IPS-18a (cell line): ENCODE measurements around the gene ZNF608.

ENCODE experiments used
- H3K27ac ChIP-seq: one replicate; pipeline ENCODE4 v1.5.1; 2013; ENCODE audit warnings: low read length
- H3K27me3 ChIP-seq: one replicate; pipeline ENCODE4 v1.6.1; 2013; ENCODE audit warnings: mild to moderate bottlenecking, low read length; ENCODE audit not compliant: control insufficient read depth, insufficient read depth
- H3K36me3 ChIP-seq: one replicate; pipeline ENCODE4 v1.6.1; 2013; ENCODE audit warnings: low read depth, low read length; ENCODE audit not compliant: control insufficient read depth
- H3K4me1 ChIP-seq: one replicate; pipeline ENCODE4 v1.6.1; 2013; ENCODE audit warnings: low read depth, low read length; ENCODE audit not compliant: control insufficient read depth
- H3K4me3 ChIP-seq: one replicate; pipeline ENCODE4 v1.5.1; 2013; ENCODE audit warnings: low read length
- H3K9ac ChIP-seq: one replicate; pipeline ENCODE4 v1.6.1; 2013; ENCODE audit warnings: mild to moderate bottlenecking, low read length, moderate library complexity
- H3K9me3 ChIP-seq: one replicate; pipeline ENCODE4 v1.6.1; 2013; ENCODE audit warnings: low read depth, low read length; ENCODE audit not compliant: control insufficient read depth

ZNF608 gene

DNA sequence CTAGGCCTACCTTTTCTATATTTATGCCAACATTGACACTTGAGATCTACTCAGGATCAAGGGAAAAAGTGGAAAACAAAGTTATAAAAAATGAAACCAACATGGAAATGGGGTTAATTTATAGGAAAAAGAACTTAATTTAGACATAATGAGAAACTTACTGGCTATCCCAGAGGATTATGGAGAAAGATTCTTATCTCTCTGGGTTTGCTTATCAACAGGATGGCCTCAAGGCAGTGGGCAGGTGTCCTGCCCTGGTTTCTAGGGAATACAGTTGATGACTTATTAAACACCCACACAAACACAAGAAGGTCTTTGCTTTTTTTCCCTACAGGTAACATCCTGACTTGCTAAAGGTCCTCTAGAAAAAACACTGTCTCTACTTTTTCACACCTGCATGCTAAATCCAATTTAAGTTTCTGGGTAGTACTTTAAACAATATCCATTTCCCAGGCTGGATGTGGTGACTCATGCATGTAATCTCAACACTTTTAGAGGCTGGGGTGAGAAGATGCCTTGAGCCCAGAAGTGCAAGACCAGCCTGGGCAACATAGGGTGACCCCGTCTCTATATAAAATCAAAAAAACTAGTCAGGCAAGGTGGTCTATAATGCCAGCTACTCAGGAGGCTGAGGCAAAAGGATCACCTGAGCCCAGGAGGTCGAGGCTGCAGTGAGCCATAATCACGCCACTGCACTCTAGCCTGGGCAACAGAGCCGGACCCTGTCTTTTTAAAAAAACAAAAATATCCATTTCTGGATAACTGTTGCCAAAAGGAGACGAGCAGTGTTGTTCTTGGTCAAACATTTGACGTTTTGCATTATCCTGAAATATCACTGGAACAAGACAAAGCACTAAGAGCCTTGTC is 6.6 kb upstream of the ZNF608 start:
- no peaks in the 10 kb centered on the region for H3K9me3 ChIP-seq
- peaks cover 36% of the 10 kb centered on the region for H3K4me1 ChIP-seq
- H3K36me3 ChIP-seq = no peaks in the 10 kb centered on the region
- H3K4me3 ChIP-seq = no peak overlapping the region
- no peaks in the 10 kb centered on the region for H3K27me3 ChIP-seq
- no peak overlapping the region for H3K9ac ChIP-seq
- no peak overlapping the region for H3K27ac ChIP-seq

DNA sequence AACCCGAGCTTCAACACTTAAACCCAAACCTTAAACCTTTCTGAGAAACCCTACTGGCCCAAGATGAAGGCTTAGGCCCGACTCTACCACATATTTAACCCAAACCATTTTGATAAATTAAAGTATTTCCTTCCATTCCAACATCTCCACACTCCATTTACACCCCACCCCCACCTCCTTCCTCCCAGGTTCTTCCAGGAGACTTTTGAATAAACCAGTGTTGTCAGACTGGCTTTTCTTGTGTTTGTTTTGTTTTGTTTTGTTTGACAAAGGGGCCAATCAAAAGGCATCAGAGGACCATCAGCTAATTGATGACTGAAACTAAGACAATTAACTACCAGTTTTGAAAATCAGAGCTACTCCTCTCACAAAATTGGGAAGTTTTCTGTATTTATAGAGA is 4.6 kb upstream of the ZNF608 start:
- no peaks in the 10 kb centered on the region for H3K36me3 ChIP-seq
- H3K27me3 ChIP-seq = no peaks in the 10 kb centered on the region
- H3K27ac ChIP-seq = peak overlapping the region; percentile 7
- H3K9ac ChIP-seq = peak overlapping the region; percentile 31
- peaks cover 36% of the 10 kb centered on the region for H3K4me1 ChIP-seq
- H3K9me3 ChIP-seq = no peaks in the 10 kb centered on the region
- peak overlapping the region; percentile 94 for H3K4me3 ChIP-seq

DNA sequence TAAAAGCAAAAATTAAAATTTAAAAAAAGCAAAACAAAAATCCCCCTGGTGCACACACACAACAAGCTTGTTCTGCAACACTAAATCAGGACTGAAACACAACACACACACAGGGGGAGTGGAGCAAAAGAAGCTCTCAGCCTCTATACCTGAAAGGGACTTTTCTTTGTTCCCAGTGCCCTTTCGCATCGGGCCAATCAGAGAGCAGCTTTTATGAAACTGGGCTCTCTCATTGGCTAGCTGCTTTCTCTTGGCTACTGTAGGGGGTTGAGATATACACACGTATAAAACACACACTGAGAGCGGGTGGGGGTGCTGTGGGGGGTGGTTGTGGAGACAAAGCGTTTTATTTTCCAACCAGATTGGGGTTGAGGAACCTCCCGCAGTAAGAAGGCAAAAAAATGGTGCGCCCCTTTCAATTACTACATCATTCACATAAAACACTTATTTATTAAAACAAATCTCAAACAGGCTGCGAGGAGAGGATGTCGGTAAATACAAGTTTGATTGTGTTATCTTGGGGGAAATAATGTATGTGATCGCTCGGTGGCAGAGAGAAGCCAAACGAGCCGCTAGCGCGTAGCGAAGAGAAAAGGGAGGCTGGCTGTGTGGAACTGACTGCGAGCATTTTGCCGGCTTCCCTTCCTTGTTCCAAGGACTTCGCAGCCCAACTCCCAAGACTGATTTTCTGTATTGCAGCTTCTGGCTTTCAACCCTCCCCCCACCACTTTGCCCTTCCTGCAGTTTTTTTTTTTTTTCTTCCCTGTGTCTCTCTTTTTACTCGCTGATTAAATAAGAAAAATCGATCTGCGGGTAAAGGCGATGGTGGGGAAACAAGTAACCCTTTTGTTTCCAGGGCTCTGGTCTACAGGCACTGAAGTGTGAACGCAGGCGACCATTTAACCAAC is 2.5 kb upstream of the ZNF608 start:
- no peaks in the 10 kb centered on the region for H3K27me3 ChIP-seq
- H3K4me1 ChIP-seq = peaks cover 25% of the 10 kb centered on the region
- H3K9me3 ChIP-seq = no peaks in the 10 kb centered on the region
- H3K9ac ChIP-seq = peak overlapping the region; percentile 88
- H3K4me3 ChIP-seq = peak overlapping the region; percentile 94
- H3K27ac ChIP-seq = peak overlapping the region; percentile 91
- no peaks in the 10 kb centered on the region for H3K36me3 ChIP-seq

DNA sequence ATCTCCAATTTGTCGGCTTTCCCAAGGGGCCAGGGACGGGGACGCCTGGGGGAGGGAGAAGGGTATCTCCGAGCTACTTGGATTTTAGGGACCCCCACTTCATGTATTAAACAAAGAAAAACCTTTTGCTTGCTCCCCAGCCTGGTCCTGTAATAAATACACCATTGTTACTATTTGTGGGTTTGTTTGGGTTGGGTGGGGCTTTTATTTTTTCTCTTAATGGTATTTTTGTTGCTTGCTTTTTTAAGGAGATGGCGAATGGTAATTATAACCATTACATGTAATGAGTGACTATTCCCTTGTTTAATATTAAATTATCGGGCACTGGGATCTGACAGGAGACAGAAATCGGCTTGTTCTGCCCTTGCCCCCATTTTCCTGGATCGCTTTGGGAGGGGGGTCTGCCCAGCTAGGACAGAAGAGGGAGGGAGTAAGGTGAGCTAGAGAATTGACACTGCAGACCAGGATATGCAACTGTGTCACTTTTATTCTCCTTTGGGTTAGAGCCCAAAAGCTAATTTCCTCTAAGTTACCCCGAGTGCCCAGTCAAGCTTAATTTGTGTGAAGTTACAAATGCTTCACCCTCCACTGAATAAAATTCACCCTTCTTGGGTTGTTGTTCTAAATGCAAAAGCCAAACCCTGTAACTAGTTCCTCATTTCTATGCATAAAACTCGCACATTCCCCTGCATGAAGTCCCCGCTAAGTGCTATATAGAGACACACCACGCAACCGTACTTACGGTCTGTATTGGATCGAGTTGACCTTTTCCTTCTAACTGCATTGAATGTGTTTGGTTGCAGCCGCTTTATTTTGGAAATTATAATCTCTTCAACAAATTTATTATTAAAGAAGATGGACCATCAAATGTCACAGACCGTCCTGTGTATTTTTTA is 1.6 kb upstream of the ZNF608 start:
- H3K27me3 ChIP-seq = no peaks in the 10 kb centered on the region
- H3K36me3 ChIP-seq = no peaks in the 10 kb centered on the region
- no peaks in the 10 kb centered on the region for H3K9me3 ChIP-seq
- H3K4me3 ChIP-seq = peak overlapping the region; percentile 94
- H3K9ac ChIP-seq = peak overlapping the region; percentile 88
- peaks cover 25% of the 10 kb centered on the region for H3K4me1 ChIP-seq
- H3K27ac ChIP-seq = peak overlapping the region; percentile 80

DNA sequence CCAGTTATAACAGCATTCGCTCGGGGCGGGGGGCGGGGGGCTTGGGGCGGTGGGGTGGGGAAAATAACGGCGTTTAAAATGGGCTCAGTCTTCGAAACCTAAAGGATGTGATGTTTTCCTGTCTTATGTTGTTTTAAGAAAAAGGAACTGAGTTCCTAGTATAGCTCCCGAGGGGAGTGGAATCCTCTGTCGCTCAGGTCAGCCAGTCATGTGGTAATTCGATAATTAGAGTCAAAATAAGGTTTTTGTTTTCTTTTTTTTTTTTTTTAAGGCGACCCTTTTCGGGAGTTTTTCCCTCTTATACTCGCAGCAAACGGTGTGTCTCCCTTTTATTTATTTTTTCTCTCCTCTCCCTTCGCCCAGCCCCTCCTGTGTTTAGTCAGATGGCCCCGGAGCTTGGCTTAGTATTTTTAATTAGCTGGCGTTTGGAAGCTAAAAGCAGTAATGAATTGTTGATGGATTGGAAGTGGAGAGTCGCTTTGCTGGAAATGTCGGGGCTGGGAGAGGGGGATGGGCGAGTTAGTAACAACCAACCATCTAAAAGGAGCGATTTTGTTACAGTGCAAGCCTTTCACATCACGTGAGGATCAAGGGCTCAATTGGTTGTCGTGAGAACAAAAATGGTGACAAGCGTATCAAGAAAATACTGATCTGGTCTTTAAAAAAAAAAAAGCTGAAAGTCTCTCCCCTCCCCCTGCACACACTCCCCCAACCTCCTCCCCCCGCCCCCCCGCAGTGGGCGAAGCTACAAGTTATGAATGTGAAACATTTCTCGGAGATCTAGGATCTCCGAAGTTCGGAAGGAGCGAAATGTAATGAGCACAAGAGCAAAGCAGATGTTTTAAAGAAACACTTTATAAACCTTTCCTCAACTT is 714 bp upstream of the ZNF608 start:
- Histone ChIP-seq H3K27ac (peak overlapping the region; percentile 80), H3K36me3 (no peaks in the 10 kb centered on the region), H3K9me3 (no peaks in the 10 kb centered on the region), H3K9ac (peak overlapping the region; percentile 88), H3K4me3 (peak overlapping the region; percentile 94), H3K4me1 (peaks cover 33% of the 10 kb centered on the region), H3K27me3 (no peaks in the 10 kb centered on the region)

DNA sequence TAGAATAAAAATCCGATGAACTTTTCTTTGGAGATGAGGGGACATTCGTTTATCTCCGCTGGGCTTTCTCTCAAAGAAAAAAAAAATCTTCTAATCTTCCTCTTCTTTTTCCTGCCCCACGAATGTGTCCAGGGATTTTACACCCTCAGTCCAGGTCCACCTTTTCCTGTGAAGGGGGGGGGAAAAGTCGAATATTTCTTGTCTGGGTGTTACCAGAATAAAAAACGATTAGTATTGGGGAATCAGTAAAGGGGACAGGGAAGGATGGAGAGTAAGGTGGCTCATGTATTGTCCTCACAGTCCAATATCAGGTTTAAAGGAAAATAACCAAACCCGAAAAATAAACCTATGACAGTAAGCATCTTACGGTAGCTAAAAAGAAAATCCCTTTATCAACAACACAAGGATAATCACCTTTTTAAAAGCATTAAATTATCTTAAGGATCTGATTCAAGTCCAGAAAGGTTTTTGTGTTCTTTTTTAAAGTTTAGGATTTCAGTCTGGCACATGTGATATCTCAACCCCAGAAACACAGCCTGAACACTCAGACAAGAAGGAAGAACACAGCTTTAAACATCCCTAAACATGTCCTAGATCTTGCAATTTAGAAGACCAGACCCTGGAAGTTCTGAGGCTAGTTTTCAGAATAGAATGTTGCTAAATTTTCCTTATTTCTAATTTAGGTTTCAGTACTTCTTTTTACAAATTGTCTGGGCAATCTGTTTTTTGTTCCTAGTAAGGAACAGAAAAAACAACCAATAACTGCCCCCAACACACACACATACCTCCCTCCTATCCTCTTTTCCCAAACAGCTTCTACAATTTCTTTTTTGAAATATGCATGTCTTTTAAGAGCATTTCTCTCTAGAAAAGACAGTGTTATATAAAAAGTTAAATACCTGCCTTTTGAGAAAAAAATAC is 1.2 kb downstream of the ZNF608 start:
- Histone ChIP-seq H3K27ac (no peak overlapping the region), H3K9ac (peak overlapping the region; percentile 71), H3K4me3 (peak overlapping the region; percentile 94), H3K4me1 (peaks cover 37% of the 10 kb centered on the region), H3K27me3 (no peaks in the 10 kb centered on the region), H3K36me3 (no peaks in the 10 kb centered on the region), H3K9me3 (no peaks in the 10 kb centered on the region)

DNA sequence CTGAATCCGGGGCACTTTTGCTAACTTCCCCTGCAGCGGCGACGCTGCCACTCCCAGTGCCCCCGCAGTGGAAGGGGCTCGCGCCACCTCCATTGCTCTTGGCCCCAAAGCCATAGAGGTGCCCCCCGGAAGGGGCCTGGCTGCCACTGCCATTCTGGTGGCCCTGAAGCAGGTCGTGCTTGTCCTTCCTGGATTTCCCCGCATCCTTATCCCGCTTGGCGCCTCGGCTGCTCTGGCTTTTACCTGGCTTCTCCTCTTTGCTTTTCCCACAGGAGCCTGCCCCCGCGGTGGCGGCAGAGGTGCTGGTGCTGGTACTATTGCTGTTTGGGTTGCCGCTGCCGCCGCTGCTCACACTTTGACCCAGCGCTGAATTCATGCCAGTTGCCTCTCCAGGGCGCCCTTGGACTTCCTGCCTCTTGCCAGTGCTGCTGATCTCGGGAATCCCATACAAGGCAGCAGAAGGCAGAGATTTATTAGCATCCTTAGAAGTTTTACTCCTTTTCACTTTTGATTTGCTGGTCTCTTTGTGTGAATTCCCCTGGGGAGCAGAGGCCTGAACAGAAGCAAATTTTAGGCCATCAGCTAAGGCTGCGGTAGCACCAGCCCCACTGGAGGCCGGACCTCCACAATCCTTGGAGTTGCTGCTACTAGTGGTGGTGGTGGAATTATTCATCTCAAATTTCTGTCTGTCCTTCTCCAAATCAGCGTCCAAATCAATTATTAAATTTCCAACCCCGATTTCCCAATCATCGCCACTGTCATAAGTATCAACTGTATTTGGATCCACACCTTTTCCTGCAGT is 2.1 kb downstream of the ZNF608 start:
- H3K4me1 ChIP-seq = peaks cover 37% of the 10 kb centered on the region
- H3K9ac ChIP-seq = peak overlapping the region; percentile 71
- no peaks in the 10 kb centered on the region for H3K36me3 ChIP-seq
- H3K9me3 ChIP-seq = no peaks in the 10 kb centered on the region
- H3K4me3 ChIP-seq = peak overlapping the region; percentile 94
- H3K27me3 ChIP-seq = no peaks in the 10 kb centered on the region
- H3K27ac ChIP-seq = no peak overlapping the region

DNA sequence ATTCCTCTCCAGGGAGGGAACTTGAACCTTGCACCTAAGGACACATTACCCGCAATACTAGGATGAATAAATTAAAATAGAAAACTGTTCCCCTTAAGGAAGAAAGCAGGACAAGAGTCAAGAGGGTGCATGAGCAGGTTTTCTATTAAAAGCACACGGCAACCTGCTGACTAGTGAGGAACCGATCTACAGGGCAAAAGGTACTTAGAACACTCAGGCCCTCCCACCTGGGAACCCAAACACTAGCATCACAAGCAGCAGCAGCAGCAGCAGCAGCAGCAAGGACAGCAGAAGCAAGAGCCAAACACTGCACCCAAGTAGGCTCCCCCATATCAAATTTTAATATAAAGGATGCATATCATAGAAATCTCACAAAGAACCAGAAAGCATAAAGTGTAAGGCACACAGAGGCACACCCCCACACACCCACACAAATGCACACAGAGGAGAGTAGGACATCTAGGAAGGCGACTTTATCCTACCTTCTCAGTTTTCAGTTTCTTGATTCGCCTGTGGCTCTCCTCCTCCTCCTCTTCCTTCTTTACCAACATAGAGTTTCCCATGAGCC is 2.8 kb downstream of the ZNF608 start:
- Histone ChIP-seq H3K36me3 (no peaks in the 10 kb centered on the region), H3K9ac (peak overlapping the region; percentile 17), H3K9me3 (no peaks in the 10 kb centered on the region), H3K27me3 (no peaks in the 10 kb centered on the region), H3K4me3 (peak overlapping the region; percentile 94), H3K27ac (no peak overlapping the region), H3K4me1 (peaks cover 43% of the 10 kb centered on the region)

DNA sequence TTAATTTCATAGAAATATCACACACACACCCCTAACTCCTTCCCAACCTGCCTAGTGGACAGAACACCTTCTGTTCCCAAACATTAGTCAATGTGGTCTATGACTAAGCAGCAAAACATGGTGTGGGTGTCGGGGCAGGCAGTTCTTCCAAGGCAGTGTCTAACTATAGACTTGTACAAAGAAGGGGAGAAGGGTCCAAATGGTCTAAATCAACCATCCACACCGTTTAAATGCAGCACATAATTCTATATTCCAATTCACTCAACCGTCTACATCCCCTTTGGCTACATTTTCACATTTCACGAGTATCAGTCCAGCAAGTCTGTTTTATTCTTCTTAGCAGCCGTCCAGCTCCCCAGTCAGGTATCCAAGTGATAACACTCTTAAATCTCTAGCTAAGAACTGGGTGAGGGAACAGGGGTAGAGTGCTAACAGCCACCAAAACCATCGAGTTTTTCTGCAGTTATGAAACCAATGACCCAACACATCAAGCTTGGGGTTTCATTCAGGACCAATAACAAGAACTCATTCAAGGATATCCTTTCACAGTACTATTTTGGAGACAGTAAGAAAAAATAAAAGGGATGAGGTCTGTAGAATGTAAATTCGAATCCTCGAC is 3.3 kb downstream of the ZNF608 start:
- Histone ChIP-seq H3K4me3 (peak overlapping the region; percentile 94), H3K27me3 (no peaks in the 10 kb centered on the region), H3K9me3 (no peaks in the 10 kb centered on the region), H3K4me1 (peaks cover 49% of the 10 kb centered on the region), H3K27ac (no peak overlapping the region), H3K36me3 (no peaks in the 10 kb centered on the region), H3K9ac (peak overlapping the region; percentile 17)
